Rectal smooth muscle tissue (tissue), 1 donor: ENCODE data around the gene CROCC2.

ENCODE experiments used
- H3K27ac ChIP-seq: one replicate; pipeline ENCODE4 v1.7.0; 2013; ENCODE audit warnings: low read depth, low read length, inconsistent platforms
- H3K27me3 ChIP-seq: one replicate; pipeline ENCODE4 v1.7.0; 2013; ENCODE audit warnings: low read length; ENCODE audit not compliant: control insufficient read depth, insufficient read depth
- H3K36me3 ChIP-seq: one replicate; pipeline ENCODE4 v1.7.0; 2013; ENCODE audit warnings: low read length; ENCODE audit not compliant: control insufficient read depth, insufficient read depth
- H3K4me1 ChIP-seq: one replicate; pipeline ENCODE4 v1.7.0; 2013; ENCODE audit warnings: low read length; ENCODE audit not compliant: control insufficient read depth, insufficient read depth
- H3K4me3 ChIP-seq: one replicate; pipeline ENCODE4 v1.7.0; 2013; ENCODE audit warnings: low read length
- H3K9ac ChIP-seq: one replicate; pipeline ENCODE4 v1.7.0; 2013; ENCODE audit warnings: low read length

The CROCC2 gene

DNA sequence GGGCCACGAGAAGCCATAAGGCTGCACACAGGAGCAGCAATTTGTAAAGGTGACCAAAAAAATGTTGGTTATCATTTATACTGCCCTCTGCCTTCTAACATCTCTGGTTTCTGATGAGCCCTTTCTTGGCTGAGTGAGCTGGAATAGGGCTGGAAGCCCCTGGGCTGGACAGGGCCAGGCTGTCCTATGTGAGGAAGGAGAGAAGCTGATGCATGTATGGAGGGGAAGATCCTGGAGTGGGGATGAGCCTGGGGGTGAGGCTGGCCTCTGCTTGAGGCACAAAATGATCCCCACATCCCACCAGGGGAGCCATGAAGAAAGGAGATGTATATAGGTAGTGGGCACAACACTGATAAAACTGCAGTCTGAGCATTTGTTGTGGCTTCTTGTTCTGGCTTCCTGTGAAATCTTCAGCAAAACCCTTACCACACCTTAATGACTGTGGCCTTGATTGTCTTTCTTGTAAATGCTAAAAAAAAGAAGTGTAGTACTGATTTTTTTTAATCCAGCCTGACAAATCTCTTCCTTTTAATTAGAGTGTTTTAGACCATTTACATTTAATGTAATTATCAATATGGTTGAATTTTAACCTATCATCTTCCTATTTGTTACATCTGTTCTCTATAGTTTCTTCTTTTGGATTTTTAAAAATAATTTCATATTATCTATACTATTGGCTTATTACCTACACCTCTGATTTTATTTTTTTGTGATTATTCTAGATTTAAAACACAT lies 97.9 kb downstream of the CROCC2 start:
- no peak overlapping the region for H3K4me3 ChIP-seq
- H3K9ac ChIP-seq, result no peak overlapping the region
- no peak overlapping the region for H3K27ac ChIP-seq
- H3K27me3 ChIP-seq, result no peaks in the 10 kb centered on the region
- no peaks in the 10 kb centered on the region for H3K4me1 ChIP-seq
- no peaks in the 10 kb centered on the region for H3K36me3 ChIP-seq

DNA sequence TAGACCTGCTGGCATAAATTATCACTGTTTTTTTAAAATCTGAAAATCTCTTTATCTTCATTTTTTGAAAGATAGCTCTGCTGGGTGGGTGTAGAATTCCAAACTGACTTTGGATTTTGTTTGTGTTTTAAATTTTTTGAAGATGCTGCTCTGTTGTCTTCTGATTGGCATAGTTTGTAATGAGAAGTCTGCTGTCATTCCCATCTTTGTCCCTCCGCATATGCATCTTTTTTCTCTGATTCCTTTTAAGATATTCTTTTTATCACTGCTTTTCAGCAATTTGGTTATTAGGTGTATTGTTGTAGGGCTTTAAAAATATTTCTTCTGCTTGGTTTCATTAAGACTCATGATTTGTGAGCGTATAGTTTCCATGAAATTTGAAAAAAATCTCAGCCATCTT lies 99.4 kb downstream of the CROCC2 start:
- Histone ChIP-seq H3K27ac (no peak overlapping the region), H3K27me3 (no peaks in the 10 kb centered on the region), H3K9ac (no peak overlapping the region), H3K4me1 (peaks cover 3% of the 10 kb centered on the region), H3K4me3 (no peak overlapping the region), H3K36me3 (no peaks in the 10 kb centered on the region)

DNA sequence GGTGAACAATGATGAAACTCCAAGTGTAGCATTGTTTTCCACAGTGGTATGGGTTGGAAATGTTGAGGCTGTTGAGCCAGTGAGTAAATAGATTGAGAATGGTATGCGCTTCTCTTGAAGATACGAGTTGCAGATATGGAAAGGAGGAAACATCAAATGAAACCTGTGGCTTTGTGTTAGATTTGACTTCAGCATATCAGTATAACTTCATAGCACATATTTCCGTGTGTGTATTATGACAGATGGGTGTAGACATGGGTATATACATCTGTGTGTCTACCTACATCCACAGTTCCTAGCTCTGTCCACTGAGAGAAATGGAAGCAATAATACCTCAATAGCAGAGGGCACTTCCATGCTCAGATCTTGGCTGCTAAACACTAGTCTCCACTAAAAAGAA lies 100.3 kb downstream of the CROCC2 start:
- Histone ChIP-seq H3K27me3 (no peaks in the 10 kb centered on the region), H3K27ac (no peak overlapping the region), H3K4me1 (peaks cover 3% of the 10 kb centered on the region), H3K36me3 (no peaks in the 10 kb centered on the region), H3K9ac (no peak overlapping the region), H3K4me3 (no peak overlapping the region)

DNA sequence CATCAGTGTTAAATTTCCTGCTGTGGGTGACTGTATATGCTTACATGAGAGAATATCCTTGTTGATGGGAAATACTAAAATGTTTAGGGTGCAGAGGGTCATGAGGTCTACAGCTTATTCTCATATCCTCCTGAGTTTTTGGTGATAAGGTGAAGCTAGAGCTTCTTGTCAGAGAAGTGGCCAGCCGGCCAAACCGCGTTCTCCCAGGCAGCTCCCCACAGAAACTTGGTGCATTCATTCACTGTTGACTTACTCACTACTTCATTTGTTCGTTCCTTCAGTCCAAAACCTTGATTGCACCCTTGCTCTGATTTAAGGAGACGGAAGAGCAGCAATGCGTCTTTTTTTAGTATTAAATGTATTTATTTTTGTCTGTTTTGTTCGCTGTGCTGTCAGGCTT lies 101.0 kb downstream of the CROCC2 start:
- H3K9ac ChIP-seq, result no peak overlapping the region
- H3K36me3 ChIP-seq, result no peaks in the 10 kb centered on the region
- H3K4me3 ChIP-seq, result no peak overlapping the region
- H3K4me1 ChIP-seq, result peaks cover 3% of the 10 kb centered on the region
- H3K27ac ChIP-seq, result no peak overlapping the region
- H3K27me3 ChIP-seq, result no peaks in the 10 kb centered on the region

DNA sequence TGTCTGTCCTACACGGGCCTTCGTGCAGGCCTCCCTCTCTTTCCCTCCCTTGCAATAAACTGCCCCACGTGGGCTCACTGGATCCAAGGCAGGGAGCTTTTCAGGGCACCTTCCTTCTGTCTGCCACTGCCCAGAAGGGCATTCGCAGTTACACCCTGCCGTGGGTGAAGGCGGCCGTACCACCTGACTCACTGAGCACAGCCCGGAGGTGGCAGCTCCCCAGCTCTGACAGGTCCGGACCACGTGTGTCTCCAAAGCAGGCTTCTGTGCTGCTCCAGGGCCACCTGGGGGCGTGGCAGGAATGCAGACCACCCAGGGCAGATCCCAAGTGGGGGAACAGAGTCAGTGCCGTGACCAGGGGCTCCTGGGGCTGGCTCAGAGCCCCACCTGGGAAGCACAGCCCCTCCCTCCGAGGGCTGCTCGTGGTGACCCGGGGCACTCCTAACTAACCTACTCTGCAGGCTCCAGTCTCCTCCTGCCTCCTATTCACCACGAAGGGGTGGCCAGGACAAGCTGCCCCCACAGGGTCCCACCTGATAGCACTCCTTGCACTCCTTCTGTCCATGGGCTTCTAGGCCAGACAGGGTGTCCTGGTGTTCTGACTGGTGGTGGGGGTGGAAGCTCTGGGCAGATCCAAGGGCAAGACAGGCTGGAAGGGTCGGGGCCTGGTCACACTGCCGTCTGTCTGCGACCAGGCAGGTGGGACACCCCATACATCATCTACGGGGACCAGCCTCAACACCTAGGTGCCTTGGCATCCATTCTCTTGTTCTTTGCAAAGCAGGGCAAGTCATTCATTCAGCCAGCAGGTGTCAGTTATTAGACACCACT lies 102.0 kb downstream of the CROCC2 start:
- Histone ChIP-seq H3K4me3 (no peak overlapping the region), H3K4me1 (peaks cover 3% of the 10 kb centered on the region), H3K9ac (no peak overlapping the region), H3K36me3 (no peaks in the 10 kb centered on the region), H3K27ac (no peak overlapping the region), H3K27me3 (no peaks in the 10 kb centered on the region)

DNA sequence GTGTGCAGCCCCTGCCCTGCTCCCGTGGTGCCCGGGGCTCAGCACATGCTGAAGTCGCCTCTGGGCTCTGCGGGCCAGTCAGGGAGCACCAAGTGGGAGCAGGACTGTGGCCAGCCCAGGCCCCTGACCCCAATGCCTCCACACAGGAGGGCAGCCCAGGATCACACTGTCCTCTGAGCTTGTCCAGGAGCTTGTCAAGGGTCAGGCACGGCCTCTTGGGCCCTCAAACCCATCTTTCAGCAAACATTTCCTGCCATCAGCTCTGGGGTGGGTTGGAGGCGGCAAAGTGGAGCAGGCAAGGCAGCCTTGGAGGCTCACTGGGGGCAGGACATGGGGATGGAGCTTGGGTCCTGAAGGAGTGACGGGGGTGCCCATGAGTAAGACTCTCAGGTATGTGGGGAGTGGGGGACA lies 102.6 kb downstream of the CROCC2 start:
- peaks cover 3% of the 10 kb centered on the region for H3K4me1 ChIP-seq
- no peak overlapping the region for H3K4me3 ChIP-seq
- H3K36me3 ChIP-seq, result no peaks in the 10 kb centered on the region
- no peak overlapping the region for H3K27ac ChIP-seq
- no peak overlapping the region for H3K9ac ChIP-seq
- H3K27me3 ChIP-seq, result no peaks in the 10 kb centered on the region

DNA sequence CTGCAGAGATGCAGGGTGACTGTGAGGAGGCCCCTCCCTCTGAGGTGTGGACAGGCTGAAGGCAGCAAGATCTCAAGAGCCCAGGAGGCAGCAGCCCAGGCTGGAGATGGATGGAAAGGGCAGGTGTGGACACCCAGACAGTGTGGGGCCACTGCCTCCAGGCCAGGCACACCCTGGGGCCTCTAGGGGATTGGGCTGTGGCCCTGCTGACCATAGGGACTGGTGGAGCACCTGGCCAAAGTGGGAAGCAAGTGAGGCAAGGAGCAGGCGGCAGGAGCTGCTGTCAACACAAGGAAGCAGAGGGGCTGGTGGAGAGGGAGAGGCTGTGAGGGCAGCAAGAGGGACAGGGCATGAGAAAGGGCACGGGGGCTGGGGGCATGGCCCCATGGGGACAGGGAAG lies 103.1 kb downstream of the CROCC2 start:
- Histone ChIP-seq H3K4me1 (peaks cover 3% of the 10 kb centered on the region), H3K36me3 (no peaks in the 10 kb centered on the region), H3K9ac (no peak overlapping the region), H3K27ac (no peak overlapping the region), H3K27me3 (no peaks in the 10 kb centered on the region), H3K4me3 (no peak overlapping the region)

DNA sequence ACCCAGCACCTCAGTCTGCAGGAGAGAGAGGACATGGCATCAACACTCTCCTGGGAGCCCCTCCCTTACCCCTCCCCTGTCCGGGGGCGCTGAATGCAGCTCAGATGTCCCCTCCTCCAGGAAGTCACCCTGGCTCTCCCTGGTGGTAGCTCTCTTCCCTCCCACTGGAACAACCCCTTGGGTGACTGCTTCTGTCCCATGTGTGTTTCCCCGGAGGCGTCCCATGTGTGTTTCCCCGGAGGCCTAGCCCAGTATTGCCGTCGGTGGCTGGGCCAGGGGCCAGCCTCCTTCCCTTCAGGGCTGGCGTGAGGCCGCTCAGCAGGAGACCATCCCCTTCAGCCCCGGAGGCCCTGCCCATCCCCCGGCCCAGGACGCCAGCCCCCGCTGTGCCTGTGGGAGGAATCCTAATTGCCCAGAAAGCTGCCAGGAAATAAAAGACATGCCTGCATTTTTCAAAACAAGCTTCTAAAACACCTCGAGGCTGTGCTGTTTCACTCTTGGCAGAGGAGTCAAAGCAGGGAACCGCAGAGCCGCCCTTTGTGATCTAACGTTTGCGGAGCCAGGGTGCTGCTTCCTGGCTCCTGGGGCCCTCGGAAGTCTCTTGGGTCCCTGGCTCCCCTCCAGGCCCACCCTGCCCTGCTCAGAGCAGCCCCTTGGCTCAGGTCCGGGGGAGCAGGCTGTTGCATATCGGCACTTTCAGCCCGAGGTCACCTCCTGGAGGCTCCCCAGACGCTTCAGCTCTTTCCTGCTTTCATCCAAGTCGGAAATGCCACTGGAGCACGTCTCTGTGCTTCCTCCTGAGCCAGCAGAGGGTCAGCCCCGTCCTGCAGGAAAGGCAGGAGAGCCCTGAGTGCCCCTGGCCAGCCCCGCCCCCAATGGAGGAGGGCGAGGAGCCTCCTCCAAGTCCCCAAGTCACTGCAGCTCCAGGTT lies 103.7 kb downstream of the CROCC2 start:
- Histone ChIP-seq H3K4me3 (peak overlapping the region; percentile 49), H3K9ac (no peak overlapping the region), H3K27ac (peak overlapping the region; percentile 14), H3K27me3 (no peaks in the 10 kb centered on the region), H3K4me1 (peaks cover 3% of the 10 kb centered on the region), H3K36me3 (no peaks in the 10 kb centered on the region)

DNA sequence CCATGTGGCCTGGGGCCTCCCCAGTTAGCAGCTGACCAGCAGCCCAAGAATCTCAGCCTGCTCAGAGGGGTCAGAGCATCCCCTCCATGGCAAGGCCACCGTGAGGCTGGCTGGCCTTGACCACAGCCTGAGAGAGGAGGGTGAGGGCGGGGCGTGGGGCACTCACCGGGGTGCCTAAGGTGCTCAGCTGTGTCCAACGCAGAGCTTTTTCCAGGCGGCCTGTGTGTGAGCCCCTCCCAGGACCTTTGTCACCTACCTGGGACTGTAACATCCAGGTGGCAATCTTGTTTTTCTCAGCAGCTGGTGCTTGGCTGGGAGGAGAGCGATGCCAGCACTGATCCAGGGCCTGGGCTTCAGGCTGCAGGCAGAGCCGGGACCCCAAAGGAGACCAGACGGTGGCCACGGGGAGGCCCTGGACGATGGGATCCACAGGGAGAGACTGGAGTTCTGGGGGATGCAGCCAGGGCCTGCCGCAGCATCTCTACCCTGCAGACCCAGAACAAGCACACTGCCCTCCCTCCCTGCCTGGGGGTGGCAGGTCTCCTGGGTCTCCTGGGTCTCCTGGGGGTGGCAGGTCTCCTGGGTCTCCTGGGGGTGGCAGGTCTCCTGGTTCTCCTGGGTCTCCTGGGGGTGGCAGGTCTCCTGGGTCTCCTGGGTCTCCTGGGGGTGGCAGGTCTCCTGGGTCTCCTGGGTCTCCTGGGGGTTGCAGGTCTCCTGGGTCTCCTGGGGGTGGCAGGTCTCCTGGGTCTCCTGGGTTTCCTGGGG lies 104.6 kb downstream of the CROCC2 start:
- H3K4me3 ChIP-seq, result peak overlapping the region; percentile 49

DNA sequence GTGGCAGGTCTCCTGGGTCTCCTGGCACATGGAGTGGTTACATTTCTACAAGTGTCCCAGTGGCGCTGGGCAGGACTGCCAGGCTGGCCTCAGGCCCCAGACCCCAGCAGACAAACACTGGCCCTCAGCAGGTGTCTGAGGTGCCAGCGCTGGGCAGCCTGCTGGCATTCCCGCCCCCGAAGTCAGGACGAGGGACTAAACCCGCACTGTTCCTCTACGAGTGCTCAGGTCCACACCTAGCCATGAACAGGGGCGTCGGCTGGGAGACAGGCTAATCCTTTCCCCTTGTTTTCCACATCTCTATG lies 105.1 kb downstream of the CROCC2 start:
- H3K4me1 ChIP-seq, result peaks cover 3% of the 10 kb centered on the region
- H3K9ac ChIP-seq, result no peak overlapping the region
- H3K36me3 ChIP-seq, result no peaks in the 10 kb centered on the region
- no peak overlapping the region for H3K27ac ChIP-seq
- no peaks in the 10 kb centered on the region for H3K27me3 ChIP-seq
- H3K4me3 ChIP-seq, result no peak overlapping the region

More for the DNA sequence above, 104.6 kb downstream of the CROCC2 start:
- Histone ChIP-seq H3K36me3 (no peaks in the 10 kb centered on the region), H3K9ac (no peak overlapping the region), H3K4me1 (peaks cover 3% of the 10 kb centered on the region), H3K27me3 (no peaks in the 10 kb centered on the region), H3K27ac (no peak overlapping the region)

DNA sequence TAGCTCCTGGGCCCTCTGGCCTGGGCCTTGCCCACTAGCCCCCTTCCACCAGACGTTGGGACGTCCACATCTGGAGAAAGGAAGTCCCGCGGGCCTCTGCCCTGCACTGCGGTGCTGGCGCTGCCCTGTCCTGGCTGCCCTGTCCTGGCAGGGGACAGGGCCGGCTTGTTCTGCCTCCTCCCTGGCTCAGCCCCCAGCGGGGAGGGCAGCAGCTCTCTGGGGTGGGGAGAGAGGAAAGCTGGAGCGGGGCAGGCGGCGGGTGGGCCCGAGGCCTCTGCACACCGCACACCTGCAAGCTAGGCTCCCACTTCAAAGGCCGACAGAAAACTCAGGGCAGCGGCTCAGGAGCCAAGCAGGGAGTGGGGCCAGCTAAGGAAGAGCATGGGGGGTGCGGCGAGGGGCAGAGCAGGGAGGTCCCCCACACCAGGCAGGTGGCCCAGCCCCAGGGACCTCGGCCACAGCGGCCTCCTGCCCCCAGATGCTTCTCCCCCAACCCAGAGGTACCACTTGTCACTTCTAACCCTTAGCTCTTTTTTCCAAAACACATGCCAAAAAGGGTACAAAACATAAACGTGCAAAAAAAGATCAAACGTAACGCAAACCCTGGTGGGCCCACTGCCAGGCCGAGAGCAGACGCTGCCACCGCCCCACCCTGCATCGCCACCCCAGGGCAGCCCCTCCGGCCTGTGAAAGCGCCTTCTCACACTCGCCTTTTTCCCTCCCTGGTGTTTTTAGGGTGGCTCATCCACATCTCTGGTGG lies 105.8 kb downstream of the CROCC2 start:
- no peak overlapping the region for H3K9ac ChIP-seq
- H3K4me3 ChIP-seq, result no peak overlapping the region
- H3K27me3 ChIP-seq, result no peaks in the 10 kb centered on the region
- H3K4me1 ChIP-seq, result peaks cover 3% of the 10 kb centered on the region
- H3K36me3 ChIP-seq, result no peaks in the 10 kb centered on the region
- no peak overlapping the region for H3K27ac ChIP-seq
